Chondrocyte (in vitro differentiated cells): ENCODE results near the gene CFL1. TPM values are rescaled to one million over a fixed set of nuclear protein-coding genes. Genes with fewer than 3 reads are reported as not detected.
"Not testable (repeated sequence)": the region's sequence is repeated elsewhere in the genome, so short reads cannot be mapped to it uniquely, and the experiment has no call there.

ENCODE experiments used
- DNase-seq: peaks from one replicate; pipeline ENCODE4 v3.0.0; 2021; ENCODE audit warnings: mixed read lengths, low spot score
- H3K27ac Mint-ChIP-seq: one replicate; pipeline ENCODE4 v1.8.0; 2021; ENCODE audit warnings: mild to moderate bottlenecking, moderate library complexity, mixed read lengths; ENCODE audit not compliant: unreplicated experiment
- H3K27me3 Mint-ChIP-seq: 2 replicates; pipeline ENCODE4 v1.8.0; 2021; ENCODE audit warnings: low read depth, mixed read lengths
- H3K36me3 Mint-ChIP-seq: 2 replicates; pipeline ENCODE4 v1.8.0; 2021; ENCODE audit warnings: low read depth, mixed read lengths
- H3K4me1 Mint-ChIP-seq: 2 replicates; pipeline ENCODE4 v1.8.0; 2021; ENCODE audit warnings: low read depth, mild to moderate bottlenecking, mixed read lengths
- H3K4me3 Mint-ChIP-seq: one replicate; pipeline ENCODE4 v1.8.0; 2021; ENCODE audit warnings: mild to moderate bottlenecking, moderate library complexity, mixed read lengths; ENCODE audit not compliant: unreplicated experiment
- H3K9me3 Mint-ChIP-seq: 2 replicates; pipeline ENCODE4 v1.8.0; 2021; ENCODE audit warnings: low read depth, mixed read lengths
- CTCF ChIP-seq: fragments of 200-600 bp; sonication (generic); IDR thresholded peaks from 2 replicates; pipeline ENCODE4 v1.5.0; 2021; ENCODE audit warnings: antibody characterized with exemption, mild to moderate bottlenecking, moderate library complexity
- total RNA-seq: library from RNA; stranded (reverse); gene quantifications from 3 replicates; pipeline ENCODE4 v1.2.1, GENCODE V29; 2021

Gene CFL1
- total RNA-seq, 1 donor from 2014 or later, result 1,222 TPM

- Mint-ChIP-seq H3K4me1 (peaks cover 35% of the 10 kb centered on the region), H3K4me3 (no peak overlapping the region), H3K36me3 (peaks cover 3% of the 10 kb centered on the region), H3K9me3 (no peaks in the 10 kb centered on the region), H3K27ac (no peak overlapping the region), H3K27me3 (no peaks in the 10 kb centered on the region)
- DNase-seq, result no peak
- no peak for TF ChIP-seq CTCF
Observed at GRCh38 chr11:65896034-65896999, 38.3 kb upstream of the CFL1 start.

- Mint-ChIP-seq H3K27ac (peak overlapping the region; percentile 0), H3K4me3 (no peak overlapping the region), H3K9me3 (no peaks in the 10 kb centered on the region), H3K4me1 (peaks cover 32% of the 10 kb centered on the region), H3K36me3 (peaks cover 3% of the 10 kb centered on the region), H3K27me3 (no peaks in the 10 kb centered on the region)
- DNase-seq, result no peak
- no peak for TF ChIP-seq CTCF
Observed at GRCh38 chr11:65895482-65895981, 37.6 kb upstream of the CFL1 start.

GRCh38 chr11:65894034-65894591 lies 36.1 kb upstream of the CFL1 start:
- Mint-ChIP-seq H3K27ac (peak overlapping the region; percentile 57), H3K27me3 (no peaks in the 10 kb centered on the region), H3K9me3 (no peaks in the 10 kb centered on the region), H3K36me3 (peaks cover 3% of the 10 kb centered on the region), H3K4me1 (peaks cover 45% of the 10 kb centered on the region), H3K4me3 (no peak overlapping the region)
- peak; percentile 88 for DNase-seq
- TF ChIP-seq CTCF, result peak; percentile 12

- Mint-ChIP-seq H3K4me1 (peaks cover 46% of the 10 kb centered on the region), H3K27ac (peak overlapping the region; percentile 72), H3K36me3 (peaks cover 4% of the 10 kb centered on the region), H3K9me3 (no peaks in the 10 kb centered on the region), H3K4me3 (peak overlapping the region; percentile 71), H3K27me3 (no peaks in the 10 kb centered on the region)
- DNase-seq, result no peak
- TF ChIP-seq CTCF, result no peak
Observed at GRCh38 chr11:65892661-65893317, 34.8 kb upstream of the CFL1 start.

GRCh38 chr11:65892137-65892540 lies 34.2 kb upstream of the CFL1 start:
- not testable (repeated sequence) for DNase-seq, H3K9me3 Mint-ChIP-seq, H3K27me3 Mint-ChIP-seq, H3K36me3 Mint-ChIP-seq
- H3K27ac Mint-ChIP-seq, result peak overlapping the region; percentile 72
- H3K4me1 Mint-ChIP-seq, result peaks cover 47% of the 10 kb centered on the region
- peak overlapping the region; percentile 71 for H3K4me3 Mint-ChIP-seq
